ENCODE results near the gene CLK4. TPM values are rescaled to one million over a fixed set of nuclear protein-coding genes. Genes with fewer than 3 reads are reported as not detected.

Gene CLK4
- total RNA-seq, 4 donors from 2014 or later, result 33.5 to 59.0 (median 41.5) TPM

GRCh38 chr5:178555771-178556211, 71.1 kb downstream of the CLK4 start:
- Histone ChIP-seq H3K27ac (no peak overlapping the region), H3K27me3 (no peaks in the 10 kb centered on the region), H3K9me3 (no peaks in the 10 kb centered on the region), H3K36me3 (no peaks in the 10 kb centered on the region), H3K4me1 (no peaks in the 10 kb centered on the region), H3K4me3 (no peak overlapping the region)
- TF ChIP-seq POLR2A (IDR thresholded peaks at IDR 0.05), result no peak
- no peak for TF ChIP-seq CTCF (IDR thresholded peaks at IDR 0.05)
- DNase-seq, result no peak

GRCh38 chr5:178555005-178555404, 71.8 kb downstream of the CLK4 start:
- no peak for TF ChIP-seq CTCF (IDR thresholded peaks at IDR 0.05)
- no peak for TF ChIP-seq POLR2A (IDR thresholded peaks at IDR 0.05)
- Histone ChIP-seq H3K4me3 (no peak overlapping the region), H3K27me3 (no peaks in the 10 kb centered on the region), H3K9me3 (no peaks in the 10 kb centered on the region), H3K36me3 (no peaks in the 10 kb centered on the region), H3K4me1 (no peaks in the 10 kb centered on the region), H3K27ac (no peak overlapping the region)
- DNase-seq, result no peak

GRCh38 chr5:178554311-178554710, 72.5 kb downstream of the CLK4 start:
- no peak for DNase-seq
- Histone ChIP-seq H3K4me3 (no peak overlapping the region), H3K9me3 (no peaks in the 10 kb centered on the region), H3K36me3 (no peaks in the 10 kb centered on the region), H3K27ac (no peak overlapping the region), H3K4me1 (no peaks in the 10 kb centered on the region), H3K27me3 (no peaks in the 10 kb centered on the region)
- TF ChIP-seq POLR2A (IDR thresholded peaks at IDR 0.05), result no peak
- no peak for TF ChIP-seq CTCF (IDR thresholded peaks at IDR 0.05)

GRCh38 chr5:178553517-178553916, 73.3 kb downstream of the CLK4 start:
- Histone ChIP-seq H3K9me3 (no peaks in the 10 kb centered on the region), H3K27me3 (no peaks in the 10 kb centered on the region), H3K4me1 (no peaks in the 10 kb centered on the region), H3K27ac (no peak overlapping the region), H3K36me3 (no peaks in the 10 kb centered on the region), H3K4me3 (no peak overlapping the region)
- TF ChIP-seq CTCF (IDR thresholded peaks at IDR 0.05) (no peak), POLR2A (IDR thresholded peaks at IDR 0.05) (no peak)
- no peak for DNase-seq

Small RNA genes lying within 50 kb of the gene (small RNA-seq; reads per million reads assigned to genes)
- gene RN7SKP70, result 0 to 0.25 reads per million in 2 donors

Other genes with a start within 250 kb of the CLK4 start
- gene COL23A1, start 36.7 kb downstream of the CLK4 start, total RNA-seq, result 1 to 10 TPM in 2 of 4 donors, under 1 TPM in 1, not detected in 1; 0.57 to 5.8 (median 1.2) TPM
- 10 to 100 TPM; 10.9 to 30.5 (median 18.3) TPM for gene ZNF354A, start 103.6 kb upstream of the CLK4 start, total RNA-seq
- gene ZNF354B, start 232.9 kb upstream of the CLK4 start, total RNA-seq, result 10 to 100 TPM; 10.5 to 38.0 (median 28.4) TPM